Ishikawa (cell line): Measurements from ENCODE around the gene HDGFL2.

Experiments used
- EP300 ChIP-seq: IDR thresholded peaks from 2 replicates; pipeline ENCODE4 v1.6.1; 2012; ENCODE audit warnings: borderline replicate concordance
- FOXM1 ChIP-seq: IDR thresholded peaks from 2 replicates; pipeline ENCODE4 v1.6.1; 2012; ENCODE audit warnings: low read depth, borderline replicate concordance
- TAF1 ChIP-seq: IDR thresholded peaks from 2 replicates; pipeline ENCODE4 v1.6.1; 2012; ENCODE audit warnings: low read depth, mild to moderate bottlenecking
- ZBTB7A ChIP-seq: IDR thresholded peaks from 2 replicates; pipeline ENCODE4 v1.6.1; 2012; ENCODE audit warnings: low read depth
- TF ChIP-seq, protein P1 (sequence below): IDR thresholded peaks from 2 replicates; pipeline ENCODE4 v1.6.1; 2012; ENCODE audit warnings: low read depth, mild to moderate bottlenecking

DNA sequence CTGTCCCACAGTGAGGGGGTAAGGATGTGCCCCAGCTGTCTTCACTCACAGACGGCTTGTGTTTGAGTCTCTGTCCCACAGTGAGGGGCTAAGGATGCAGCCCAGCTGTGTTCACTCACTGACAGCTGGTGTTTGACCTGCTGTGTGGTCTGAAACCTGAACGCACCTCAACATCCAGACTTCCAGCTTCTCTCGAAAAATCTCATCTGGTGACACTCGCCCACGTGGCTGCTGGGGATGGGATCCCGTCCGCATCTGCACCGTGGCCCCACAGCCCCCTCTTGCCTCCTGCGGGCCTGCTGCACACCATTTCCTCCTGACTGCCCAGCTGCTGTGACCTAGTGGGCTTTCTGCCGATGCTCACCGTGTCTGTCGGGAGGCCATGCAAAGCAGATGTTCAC lies 42.3 kb upstream of the HDGFL2 start:
- TF ChIP-seq EP300 (no peak), FOXM1 (no peak), TAF1 (no peak), ZBTB7A (no peak)
- TF ChIP-seq, protein P1, sequence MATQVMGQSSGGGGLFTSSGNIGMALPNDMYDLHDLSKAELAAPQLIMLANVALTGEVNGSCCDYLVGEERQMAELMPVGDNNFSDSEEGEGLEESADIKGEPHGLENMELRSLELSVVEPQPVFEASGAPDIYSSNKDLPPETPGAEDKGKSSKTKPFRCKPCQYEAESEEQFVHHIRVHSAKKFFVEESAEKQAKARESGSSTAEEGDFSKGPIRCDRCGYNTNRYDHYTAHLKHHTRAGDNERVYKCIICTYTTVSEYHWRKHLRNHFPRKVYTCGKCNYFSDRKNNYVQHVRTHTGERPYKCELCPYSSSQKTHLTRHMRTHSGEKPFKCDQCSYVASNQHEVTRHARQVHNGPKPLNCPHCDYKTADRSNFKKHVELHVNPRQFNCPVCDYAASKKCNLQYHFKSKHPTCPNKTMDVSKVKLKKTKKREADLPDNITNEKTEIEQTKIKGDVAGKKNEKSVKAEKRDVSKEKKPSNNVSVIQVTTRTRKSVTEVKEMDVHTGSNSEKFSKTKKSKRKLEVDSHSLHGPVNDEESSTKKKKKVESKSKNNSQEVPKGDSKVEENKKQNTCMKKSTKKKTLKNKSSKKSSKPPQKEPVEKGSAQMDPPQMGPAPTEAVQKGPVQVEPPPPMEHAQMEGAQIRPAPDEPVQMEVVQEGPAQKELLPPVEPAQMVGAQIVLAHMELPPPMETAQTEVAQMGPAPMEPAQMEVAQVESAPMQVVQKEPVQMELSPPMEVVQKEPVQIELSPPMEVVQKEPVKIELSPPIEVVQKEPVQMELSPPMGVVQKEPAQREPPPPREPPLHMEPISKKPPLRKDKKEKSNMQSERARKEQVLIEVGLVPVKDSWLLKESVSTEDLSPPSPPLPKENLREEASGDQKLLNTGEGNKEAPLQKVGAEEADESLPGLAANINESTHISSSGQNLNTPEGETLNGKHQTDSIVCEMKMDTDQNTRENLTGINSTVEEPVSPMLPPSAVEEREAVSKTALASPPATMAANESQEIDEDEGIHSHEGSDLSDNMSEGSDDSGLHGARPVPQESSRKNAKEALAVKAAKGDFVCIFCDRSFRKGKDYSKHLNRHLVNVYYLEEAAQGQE: no peak
